Measurements from ENCODE around the gene TTLL12. TPM values are rescaled to one million over a fixed set of nuclear protein-coding genes. Genes with fewer than 3 reads are reported as not detected.

TTLL12 gene
- polyA plus RNA-seq, 12 donors: 11.7 to 24.6 (median 14.1) TPM; not detected in 1

- no peak for DNase-seq
Measured at GRCh38 chr22:43217285-43218030, 30.5 kb upstream of the TTLL12 start.

- no peak for DNase-seq
Measured at GRCh38 chr22:43216738-43217137, 29.8 kb upstream of the TTLL12 start.

- DNase-seq: no peak
Measured at GRCh38 chr22:43213962-43214361, 27.0 kb upstream of the TTLL12 start.

GRCh38 chr22:43213051-43213450 lies 26.1 kb upstream of the TTLL12 start:
- no peak for DNase-seq

GRCh38 chr22:43212434-43212952 lies 25.6 kb upstream of the TTLL12 start:
- DNase-seq: no peak

GRCh38 chr22:43211941-43212433 lies 25.1 kb upstream of the TTLL12 start:
- no peak for DNase-seq

GRCh38 chr22:43210631-43211515 lies 23.9 kb upstream of the TTLL12 start:
- DNase-seq: no peak

GRCh38 chr22:43209971-43210370 lies 23.0 kb upstream of the TTLL12 start:
- no peak for DNase-seq

GRCh38 chr22:43209523-43209890 lies 22.6 kb upstream of the TTLL12 start:
- DNase-seq: no peak

- DNase-seq: no peak
Measured at GRCh38 chr22:43208703-43209522, 22.0 kb upstream of the TTLL12 start.

GRCh38 chr22:43207849-43208702 lies 21.1 kb upstream of the TTLL12 start:
- DNase-seq: no peak

- no peak for DNase-seq
Measured at GRCh38 chr22:43207386-43207785, 20.5 kb upstream of the TTLL12 start.

GRCh38 chr22:43206509-43207161 lies 19.7 kb upstream of the TTLL12 start:
- DNase-seq: no peak

- no peak for DNase-seq
Measured at GRCh38 chr22:43205748-43206508, 19.0 kb upstream of the TTLL12 start.

GRCh38 chr22:43205261-43205691 lies 18.3 kb upstream of the TTLL12 start:
- no peak for DNase-seq

GRCh38 chr22:43203471-43203981 lies 16.6 kb upstream of the TTLL12 start:
- no peak for DNase-seq

GRCh38 chr22:43202756-43203410 lies 15.9 kb upstream of the TTLL12 start:
- DNase-seq: no peak

GRCh38 chr22:43202326-43202725 lies 15.4 kb upstream of the TTLL12 start:
- no peak for DNase-seq
